ENCODE measurements around the gene LRRK2. TPM values are rescaled to one million over a fixed set of nuclear protein-coding genes. Genes with fewer than 3 reads are reported as not detected.
"Not testable (repeated sequence)": the region's sequence is repeated elsewhere in the genome, so short reads cannot be mapped to it uniquely, and the experiment has no call there.

Gene LRRK2
- total RNA-seq, 4 donors from 2014 or later: 4.5 to 10.7 (median 6.2) TPM

GRCh38 chr12:40207551-40207950, 17.2 kb upstream of the LRRK2 start:
- no peaks in the 10 kb centered on the region for H3K27me3 ChIP-seq
- DNase-seq (no peak), ATAC-seq (no peak)
- no peaks in the 10 kb centered on the region for H3K36me3 ChIP-seq
- no peak overlapping the region for H3K4me3 ChIP-seq
- H3K9me3 ChIP-seq: no peaks in the 10 kb centered on the region
- no peak overlapping the region for H3K27ac ChIP-seq
- intact Hi-C loops (cut with DNase I; ENCODE audit: low total_unique reads) (no loop called here), in situ Hi-C loops (cut with MboI; ENCODE audit: low sequenced_read_pairs in 4 of 4) (no loop called here)
- TF ChIP-seq, protein P1, sequence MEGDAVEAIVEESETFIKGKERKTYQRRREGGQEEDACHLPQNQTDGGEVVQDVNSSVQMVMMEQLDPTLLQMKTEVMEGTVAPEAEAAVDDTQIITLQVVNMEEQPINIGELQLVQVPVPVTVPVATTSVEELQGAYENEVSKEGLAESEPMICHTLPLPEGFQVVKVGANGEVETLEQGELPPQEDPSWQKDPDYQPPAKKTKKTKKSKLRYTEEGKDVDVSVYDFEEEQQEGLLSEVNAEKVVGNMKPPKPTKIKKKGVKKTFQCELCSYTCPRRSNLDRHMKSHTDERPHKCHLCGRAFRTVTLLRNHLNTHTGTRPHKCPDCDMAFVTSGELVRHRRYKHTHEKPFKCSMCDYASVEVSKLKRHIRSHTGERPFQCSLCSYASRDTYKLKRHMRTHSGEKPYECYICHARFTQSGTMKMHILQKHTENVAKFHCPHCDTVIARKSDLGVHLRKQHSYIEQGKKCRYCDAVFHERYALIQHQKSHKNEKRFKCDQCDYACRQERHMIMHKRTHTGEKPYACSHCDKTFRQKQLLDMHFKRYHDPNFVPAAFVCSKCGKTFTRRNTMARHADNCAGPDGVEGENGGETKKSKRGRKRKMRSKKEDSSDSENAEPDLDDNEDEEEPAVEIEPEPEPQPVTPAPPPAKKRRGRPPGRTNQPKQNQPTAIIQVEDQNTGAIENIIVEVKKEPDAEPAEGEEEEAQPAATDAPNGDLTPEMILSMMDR (IDR thresholded peaks at IDR 0.05 in 4 of 5, conservative IDR thresholded peaks at IDR 0.05 in 1 of 5): no peak
- TF ChIP-seq POLR2A (IDR thresholded peaks at IDR 0.05): no peak
- H3K4me1 ChIP-seq: no peaks in the 10 kb centered on the region

DNA sequence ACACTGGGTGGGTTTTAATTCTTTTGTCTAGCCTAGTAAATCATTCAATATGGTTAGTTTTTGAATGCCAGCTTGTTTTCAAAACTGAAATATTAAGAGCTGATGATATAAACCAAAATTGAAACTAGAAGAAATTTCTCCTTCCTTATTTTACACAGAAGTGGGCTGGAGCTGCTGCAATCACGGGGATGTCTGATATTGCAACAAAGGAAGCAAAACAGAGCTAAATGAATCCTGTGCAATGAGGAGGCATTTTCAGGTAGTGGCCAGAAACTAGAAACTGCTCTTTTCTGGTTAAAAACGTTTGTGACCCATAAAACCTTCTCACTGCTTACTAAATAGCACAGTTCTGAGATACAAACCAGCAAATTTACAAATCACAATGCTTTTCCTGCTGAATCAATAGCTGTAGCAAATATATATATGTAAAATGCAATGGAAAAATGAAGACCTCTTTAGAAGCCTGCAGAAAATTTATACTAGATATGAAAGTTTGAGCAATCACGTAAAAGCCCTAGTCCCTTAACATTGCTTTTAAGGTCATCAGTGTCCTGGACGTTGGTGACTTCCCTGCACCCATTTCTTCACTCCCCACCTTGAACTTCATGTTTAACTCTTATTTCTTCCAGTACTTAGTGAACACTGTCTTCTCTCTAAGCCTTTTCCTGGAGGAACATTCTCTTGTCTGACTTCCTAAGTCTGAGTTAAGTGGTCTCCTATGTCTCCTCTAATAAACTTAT, 15.9 kb upstream of the LRRK2 start:
- intact Hi-C loops (cut with DNase I; ENCODE audit: low total_unique reads) (no loop called here), in situ Hi-C loops (cut with MboI; ENCODE audit: low sequenced_read_pairs in 4 of 4) (no loop called here)
- no peak overlapping the region for H3K4me3 ChIP-seq
- DNase-seq: peak in 1 of 2 donors; percentile 17
- H3K9me3 ChIP-seq: no peaks in the 10 kb centered on the region
- H3K36me3 ChIP-seq: no peaks in the 10 kb centered on the region
- TF ChIP-seq POLR2A (IDR thresholded peaks at IDR 0.05): no peak
- TF ChIP-seq, protein P1 (IDR thresholded peaks at IDR 0.05 in 4 of 5, conservative IDR thresholded peaks at IDR 0.05 in 1 of 5): no peak
- H3K27ac ChIP-seq: no peak overlapping the region
- no peaks in the 10 kb centered on the region for H3K4me1 ChIP-seq
- no peak for ATAC-seq
- no peaks in the 10 kb centered on the region for H3K27me3 ChIP-seq

DNA sequence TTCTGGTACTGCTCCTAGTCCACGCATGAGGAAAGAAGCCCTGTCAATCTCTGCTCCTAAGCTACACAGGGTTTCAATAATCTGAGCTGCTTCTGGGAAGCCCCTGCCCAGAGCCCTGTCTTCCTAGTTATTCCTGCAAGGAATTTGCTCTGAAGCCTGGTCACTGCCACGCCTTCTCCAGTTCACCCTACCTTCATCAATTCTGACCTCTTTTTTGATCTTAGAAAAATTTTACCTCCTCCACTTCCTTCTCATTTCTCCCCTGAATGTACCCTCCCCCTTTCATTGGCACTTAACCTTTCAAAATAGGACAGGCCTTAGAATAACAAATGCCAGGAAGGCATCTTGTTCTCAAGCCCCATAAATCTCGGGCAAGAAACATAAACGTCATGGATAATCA, 14.9 kb upstream of the LRRK2 start:
- ATAC-seq (no peak), DNase-seq (no peak)
- no peak overlapping the region for H3K4me3 ChIP-seq
- no peaks in the 10 kb centered on the region for H3K9me3 ChIP-seq
- TF ChIP-seq, protein P1 (IDR thresholded peaks at IDR 0.05 in 4 of 5, conservative IDR thresholded peaks at IDR 0.05 in 1 of 5): no peak
- no peak for TF ChIP-seq POLR2A (IDR thresholded peaks at IDR 0.05)
- no peak overlapping the region for H3K27ac ChIP-seq
- intact Hi-C loops (cut with DNase I; ENCODE audit: low total_unique reads): no loop called here
- in situ Hi-C loops (cut with MboI; ENCODE audit: low sequenced_read_pairs in 4 of 4): no loop called here
- H3K27me3 ChIP-seq: no peaks in the 10 kb centered on the region
- H3K4me1 ChIP-seq: no peaks in the 10 kb centered on the region
- no peaks in the 10 kb centered on the region for H3K36me3 ChIP-seq

GRCh38 chr12:40211186-40211585, 13.6 kb upstream of the LRRK2 start:
- H3K27me3 ChIP-seq; intact Hi-C loops (cut with DNase I; ENCODE audit: low total_unique reads); H3K9me3 ChIP-seq; DNase-seq; ATAC-seq; in situ Hi-C loops (cut with MboI; ENCODE audit: low sequenced_read_pairs in 4 of 4); H3K36me3 ChIP-seq; H3K27ac ChIP-seq; H3K4me3 ChIP-seq; H3K4me1 ChIP-seq: not testable (repeated sequence)

DNA sequence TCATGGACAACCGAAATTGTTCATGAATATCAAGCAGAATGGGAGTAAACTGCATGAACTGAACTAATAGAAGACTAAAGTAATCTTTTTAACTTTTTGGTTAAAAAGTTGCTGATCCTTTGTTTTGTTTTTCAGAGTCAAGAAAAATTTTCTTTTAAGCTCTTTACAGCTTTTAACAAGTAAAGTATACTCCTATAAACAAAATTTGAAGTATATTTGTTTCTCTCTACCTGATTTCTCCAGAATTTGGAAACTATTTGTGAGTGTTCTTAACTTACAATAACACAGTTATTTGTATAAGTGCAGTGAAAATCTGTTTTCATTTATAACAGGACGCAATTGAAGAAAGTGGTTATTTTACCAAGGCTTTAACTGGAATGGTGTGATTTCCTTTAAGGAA, 12.2 kb upstream of the LRRK2 start:
- Histone ChIP-seq H3K36me3 (no peaks in the 10 kb centered on the region), H3K4me1 (no peaks in the 10 kb centered on the region)
- in situ Hi-C loops (cut with MboI; ENCODE audit: low sequenced_read_pairs in 4 of 4): no loop called here

More for the DNA sequence above, 12.2 kb upstream of the LRRK2 start:
- Histone ChIP-seq H3K27ac (no peak overlapping the region), H3K9me3 (no peaks in the 10 kb centered on the region), H3K4me3 (no peak overlapping the region), H3K27me3 (no peaks in the 10 kb centered on the region)
- TF ChIP-seq, protein P1 (IDR thresholded peaks at IDR 0.05 in 4 of 5, conservative IDR thresholded peaks at IDR 0.05 in 1 of 5): no peak
- no peak for TF ChIP-seq POLR2A (IDR thresholded peaks at IDR 0.05)
- ATAC-seq (no peak), DNase-seq (no peak)
- intact Hi-C loops (cut with DNase I; ENCODE audit: low total_unique reads): no loop called here

Measured in gastrocnemius medialis (tissue), 4 donors.